BE2C (cell line): Measurements from ENCODE around the gene MAPK14.

Experiments used
- DNase-seq: peaks from one replicate; pipeline ENCODE4 v3.0.0-alpha.2; 2020
- H3K27me3 ChIP-seq: fragments of 250-450 bp; sonication (Bioruptor Pico); 2 replicates; pipeline ENCODE4 v1.5.1; 2020; ENCODE audit warnings: mild to moderate bottlenecking
- H3K36me3 ChIP-seq: fragments of 250-450 bp; sonication (Bioruptor Pico); 2 replicates; pipeline ENCODE4 v1.5.1; 2020; ENCODE audit warnings: mild to moderate bottlenecking
- H3K4me1 ChIP-seq: fragments of 250-450 bp; sonication (Bioruptor Pico); 2 replicates; pipeline ENCODE4 v1.5.1; 2020
- H3K4me3 ChIP-seq: 2 replicates; pipeline ENCODE4 v1.5.1; 2011; ENCODE audit warnings: low read depth, low read length
- H3K9me3 ChIP-seq: fragments of 250-450 bp; sonication (Bioruptor Pico); 2 replicates; pipeline ENCODE4 v1.5.1; 2020
- TF ChIP-seq, protein P1 (sequence below): IDR thresholded peaks from 2 replicates; pipeline ENCODE4 v1.5.1; 2012; ENCODE audit warnings: mild to moderate bottlenecking, low read depth, low read length

MAPK14 gene

DNA sequence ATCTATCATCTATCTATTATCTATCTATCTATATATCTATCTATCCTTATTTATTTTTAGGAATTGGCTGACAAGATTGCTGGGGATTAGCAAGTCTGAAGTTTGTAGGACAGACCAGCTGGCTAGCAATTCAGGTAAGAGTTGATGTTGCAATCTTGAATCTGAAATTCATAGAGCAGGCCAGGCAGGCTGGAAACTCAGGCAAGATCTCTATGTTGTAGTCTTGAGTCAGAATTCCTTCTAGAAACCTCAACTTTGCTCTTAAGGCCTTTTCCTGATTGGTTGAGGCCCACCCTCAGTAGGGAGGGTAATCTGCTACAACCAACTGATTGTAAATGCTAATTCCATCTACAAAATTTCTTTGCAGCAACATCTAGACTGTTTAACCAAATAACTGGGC lies 121.9 kb downstream of the MAPK14 start:
- TF ChIP-seq, protein P1, sequence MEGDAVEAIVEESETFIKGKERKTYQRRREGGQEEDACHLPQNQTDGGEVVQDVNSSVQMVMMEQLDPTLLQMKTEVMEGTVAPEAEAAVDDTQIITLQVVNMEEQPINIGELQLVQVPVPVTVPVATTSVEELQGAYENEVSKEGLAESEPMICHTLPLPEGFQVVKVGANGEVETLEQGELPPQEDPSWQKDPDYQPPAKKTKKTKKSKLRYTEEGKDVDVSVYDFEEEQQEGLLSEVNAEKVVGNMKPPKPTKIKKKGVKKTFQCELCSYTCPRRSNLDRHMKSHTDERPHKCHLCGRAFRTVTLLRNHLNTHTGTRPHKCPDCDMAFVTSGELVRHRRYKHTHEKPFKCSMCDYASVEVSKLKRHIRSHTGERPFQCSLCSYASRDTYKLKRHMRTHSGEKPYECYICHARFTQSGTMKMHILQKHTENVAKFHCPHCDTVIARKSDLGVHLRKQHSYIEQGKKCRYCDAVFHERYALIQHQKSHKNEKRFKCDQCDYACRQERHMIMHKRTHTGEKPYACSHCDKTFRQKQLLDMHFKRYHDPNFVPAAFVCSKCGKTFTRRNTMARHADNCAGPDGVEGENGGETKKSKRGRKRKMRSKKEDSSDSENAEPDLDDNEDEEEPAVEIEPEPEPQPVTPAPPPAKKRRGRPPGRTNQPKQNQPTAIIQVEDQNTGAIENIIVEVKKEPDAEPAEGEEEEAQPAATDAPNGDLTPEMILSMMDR = no peak
- Histone ChIP-seq H3K4me3 (no peak overlapping the region), H3K4me1 (peaks cover 3% of the 10 kb centered on the region; the same call in 1 of the 2 replicates), H3K36me3 (no peaks in the 10 kb centered on the region), H3K27me3 (no peaks in the 10 kb centered on the region), H3K9me3 (no peaks in the 10 kb centered on the region)
- no peak for DNase-seq

DNA sequence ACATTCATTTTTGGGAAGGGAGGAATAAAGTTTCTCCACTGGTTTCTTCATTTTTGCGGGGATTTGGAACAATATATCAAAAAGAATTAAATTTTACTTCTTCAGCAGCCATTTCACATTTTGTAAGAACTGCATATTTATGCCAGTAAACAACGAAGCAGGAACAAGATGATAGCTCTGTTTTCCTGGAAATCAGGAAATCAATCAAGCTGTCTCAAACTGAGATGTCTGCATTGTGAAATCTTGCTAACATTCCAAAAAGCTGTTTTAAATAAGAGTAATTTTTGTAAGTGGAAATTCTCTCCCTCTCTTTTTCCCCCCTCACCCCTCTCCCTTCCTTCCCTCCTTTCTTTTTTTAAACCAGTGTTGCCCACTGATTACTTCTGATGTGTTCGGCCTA lies 122.7 kb downstream of the MAPK14 start:
- H3K4me3 ChIP-seq = no peak overlapping the region
- peaks cover 3% of the 10 kb centered on the region; the same call in 1 of the 2 replicates for H3K4me1 ChIP-seq
- H3K27me3 ChIP-seq = no peaks in the 10 kb centered on the region
- TF ChIP-seq, protein P1 = no peak
- H3K36me3 ChIP-seq = no peaks in the 10 kb centered on the region
- DNase-seq = no peak
- no peaks in the 10 kb centered on the region for H3K9me3 ChIP-seq

DNA sequence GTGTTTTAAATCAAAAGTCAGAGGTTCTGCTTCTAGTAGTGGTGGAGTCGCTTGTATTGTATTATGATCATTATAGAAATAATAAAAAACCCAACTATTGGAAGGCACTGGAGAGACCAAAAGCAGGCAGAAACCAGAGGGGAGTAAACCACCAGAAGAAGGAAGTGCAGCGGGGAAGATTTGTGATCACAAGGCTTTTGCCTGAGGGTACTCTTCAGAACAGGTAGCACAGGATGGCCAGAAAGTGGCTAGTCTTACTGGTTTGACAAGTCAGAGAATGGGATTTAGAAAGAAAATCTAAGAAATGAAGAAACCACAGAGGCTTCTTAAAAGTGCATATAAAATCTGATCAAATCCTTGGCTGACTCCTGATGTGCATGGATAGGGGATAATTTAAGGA lies 126.7 kb downstream of the MAPK14 start:
- TF ChIP-seq, protein P1 = no peak
- Histone ChIP-seq H3K27me3 (no peaks in the 10 kb centered on the region), H3K4me1 (no peaks in the 10 kb centered on the region), H3K4me3 (no peak overlapping the region), H3K36me3 (no peaks in the 10 kb centered on the region), H3K9me3 (no peaks in the 10 kb centered on the region)
- no peak for DNase-seq

DNA sequence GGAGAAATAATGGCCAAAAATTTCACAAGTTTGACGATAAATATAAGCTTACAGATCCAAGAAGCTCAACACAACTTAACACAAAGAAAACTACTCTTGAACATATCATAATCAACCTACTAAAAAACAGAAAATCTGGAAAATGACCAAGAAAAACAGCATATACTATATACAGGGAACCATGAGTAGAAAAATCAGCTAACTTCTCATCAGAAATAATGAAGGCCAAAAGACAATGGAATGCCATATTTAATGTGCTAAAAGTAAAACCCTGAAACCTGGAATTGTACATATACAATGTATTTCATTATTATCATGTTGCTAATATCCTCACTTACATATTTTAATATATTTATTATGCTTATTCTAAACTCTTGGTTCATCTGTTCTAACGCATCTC lies 128.1 kb downstream of the MAPK14 start:
- H3K4me3 ChIP-seq = no peak overlapping the region
- H3K36me3 ChIP-seq = no peaks in the 10 kb centered on the region
- H3K27me3 ChIP-seq = no peaks in the 10 kb centered on the region
- TF ChIP-seq, protein P1 = no peak
- H3K4me1 ChIP-seq = no peaks in the 10 kb centered on the region
- no peak for DNase-seq
- no peaks in the 10 kb centered on the region for H3K9me3 ChIP-seq

DNA sequence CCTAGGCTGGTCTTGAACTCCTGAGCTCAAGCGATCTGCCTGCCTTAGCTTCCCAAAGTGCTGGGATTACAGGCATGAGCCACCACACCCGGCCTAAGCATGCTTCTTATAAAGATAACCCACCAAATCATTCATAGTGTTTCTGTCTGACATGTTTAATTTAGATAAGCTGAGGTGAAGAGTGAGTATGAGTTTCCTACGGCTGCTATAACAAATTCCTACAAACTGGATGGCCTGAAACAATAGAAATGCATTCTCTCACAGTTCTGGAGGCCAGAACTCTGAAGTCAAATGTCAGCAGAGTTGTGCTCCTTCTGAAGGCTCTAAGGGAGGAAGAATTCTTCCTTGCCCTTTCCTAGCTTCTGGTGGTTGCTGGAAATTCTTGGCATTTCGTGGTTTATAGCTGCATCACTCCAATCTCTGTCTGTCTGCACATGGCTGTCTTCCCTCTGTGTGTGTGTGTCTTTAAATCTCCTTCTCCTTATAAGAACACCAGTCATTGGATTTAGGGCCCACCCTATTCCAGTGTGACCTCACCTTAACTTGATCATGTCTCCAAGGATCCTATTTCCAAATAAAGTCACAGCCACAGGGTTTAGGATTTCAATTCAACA lies 132.6 kb downstream of the MAPK14 start:
- no peak overlapping the region for H3K4me3 ChIP-seq
- DNase-seq = no peak

More for the DNA sequence above, 132.6 kb downstream of the MAPK14 start:
- no peaks in the 10 kb centered on the region for H3K27me3 ChIP-seq
- TF ChIP-seq, protein P1 = no peak
- H3K9me3 ChIP-seq = no peaks in the 10 kb centered on the region
- no peaks in the 10 kb centered on the region for H3K36me3 ChIP-seq
- H3K4me1 ChIP-seq = no peaks in the 10 kb centered on the region
